Caco-2 (cell line): Measurements from ENCODE around the gene KIF1C. TPM values are rescaled to one million over a fixed set of nuclear protein-coding genes. Genes with fewer than 3 reads are reported as not detected.

Experiments used
- BruUV-seq: library from RNA; stranded (reverse); fragments of 400-500 nt; replicated peaks from 2 replicates; lab custom pipeline; 2021; lab: Mats Ljungman, UMichigan
- CTCF ChIA-PET: fragments of 300-600 bp; sonication (Branson Sonifier 250); formaldehyde crosslinking; loops from one replicate; lab custom pipeline; 2022; ENCODE audit warnings: antibody characterized with exemption; lab: Charles Lee
- POLR2A ChIA-PET: fragments of 300-600 bp; sonication (Branson Sonifier 250); formaldehyde crosslinking; loops from one replicate; lab custom pipeline; 2022; ENCODE audit warnings: antibody characterized with exemption; lab: Charles Lee
- DNase-seq, 2 experiments: peaks; one replicate each; pipeline versions ENCODE4 v3.0.0 to v3.0.0-alpha.2; 2020 to 2022
- H3K27me3 ChIP-seq: replicated peaks from 2 replicates; pipeline ENCODE4 v1.6.0; 2011; ENCODE audit warnings: low read length; ENCODE audit not compliant: control insufficient read depth, insufficient read depth
- H3K36me3 ChIP-seq: 2 replicates; pipeline ENCODE4 v1.5.1; 2011; ENCODE audit warnings: low read length; ENCODE audit not compliant: control insufficient read depth, insufficient read depth
- H3K4me1 ChIP-seq: fragments of 250-450 bp; sonication (Bioruptor Pico); 2 replicates; pipeline ENCODE4 v1.5.1; 2020; ENCODE audit warnings: mild to moderate bottlenecking
- H3K4me3 ChIP-seq: 2 replicates; pipeline ENCODE4 v1.5.1; 2011; ENCODE audit warnings: low read depth, mild to moderate bottlenecking, control low read depth, low read length
- H3K9me3 ChIP-seq: fragments of 250-450 bp; sonication (Bioruptor Pico); 2 replicates; pipeline ENCODE4 v1.5.1; 2020; ENCODE audit warnings: mild to moderate bottlenecking, moderate library complexity
- H3K27ac Mint-ChIP-seq: one replicate; pipeline ENCODE4 v1.8.0; 2022; ENCODE audit warnings: mixed read lengths; ENCODE audit not compliant: unreplicated experiment
- H3K27me3 Mint-ChIP-seq: one replicate; pipeline ENCODE4 v1.8.0; 2022; ENCODE audit warnings: mixed read lengths; ENCODE audit not compliant: insufficient read depth, unreplicated experiment
- H3K36me3 Mint-ChIP-seq: one replicate; pipeline ENCODE4 v1.8.0; 2022; ENCODE audit warnings: mild to moderate bottlenecking, mixed read lengths; ENCODE audit not compliant: insufficient read depth, unreplicated experiment
- H3K4me1 Mint-ChIP-seq: one replicate; pipeline ENCODE4 v1.8.0; 2022; ENCODE audit warnings: low read depth, mixed read lengths; ENCODE audit not compliant: unreplicated experiment
- H3K4me3 Mint-ChIP-seq: one replicate; pipeline ENCODE4 v1.8.0; 2022; ENCODE audit warnings: mild to moderate bottlenecking, moderate library complexity, mixed read lengths; ENCODE audit not compliant: unreplicated experiment
- H3K9me3 Mint-ChIP-seq: one replicate; pipeline ENCODE4 v1.8.0; 2022; ENCODE audit warnings: mixed read lengths; ENCODE audit not compliant: unreplicated experiment
- intact Hi-C: fragments of 100-400 bp; cut with micrococcal nuclease; formaldehyde crosslinking; loops from one replicate; pipeline ENCODE4 v1.10.0; 2022; ENCODE audit not compliant: unreplicated experiment
- total RNA-seq: library from RNA; stranded (reverse); gene quantifications from 2 replicates; pipeline ENCODE4 v1.2.3, GENCODE V29; 2022
- TF ChIP-seq, protein P1 (sequence below), 2 experiments: fragments of 200-600 bp in 1 of 2; IDR thresholded peaks; 1 replicate in 1 of 2; 2 replicates in 1 of 2; pipeline versions ENCODE4 v1.5.1 to v1.8.0; 2011 to 2022; ENCODE audit warnings: antibody characterized with exemption in 1 of 2, control low read depth in 1 of 2, inconsistent platforms in 1 of 2, low read depth in 1 of 2, low read length in 1 of 2, mild to moderate bottlenecking in 1 of 2, moderate library complexity in 1 of 2; ENCODE audit not compliant: insufficient read depth in 1 of 2, severe bottlenecking in 1 of 2, unreplicated experiment in 1 of 2

Gene KIF1C
- total RNA-seq, 1 experiment from 2014 or later: 87.5 TPM

DNA sequence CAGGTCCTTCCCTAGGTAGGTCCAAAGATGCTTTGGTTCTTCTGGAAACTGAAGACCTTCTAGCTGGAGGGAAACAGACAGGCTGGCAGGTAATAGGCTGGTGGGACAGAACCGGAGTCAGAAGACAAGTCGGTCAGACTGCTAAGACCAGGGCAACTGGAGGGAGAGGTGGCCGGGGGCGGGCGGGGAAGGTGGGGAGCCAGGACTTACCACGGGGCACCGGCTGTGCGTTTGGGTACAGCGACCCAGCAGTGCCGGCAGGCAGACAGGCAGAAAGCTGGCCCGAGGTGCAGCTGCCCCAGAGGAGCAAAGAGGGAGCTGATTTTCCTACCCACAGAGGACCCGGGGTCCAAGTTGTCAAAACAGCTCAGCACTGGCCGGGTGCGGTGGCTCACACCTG, 36.9 kb downstream of the KIF1C start:
- no peaks in the 10 kb centered on the region for H3K36me3 Mint-ChIP-seq
- no peak for DNase-seq
- no TSS peak for BruUV-seq
- Histone ChIP-seq H3K36me3 (no peaks in the 10 kb centered on the region), H3K4me3 (no peak overlapping the region), H3K4me1 (no peaks in the 10 kb centered on the region), H3K27me3 (no peaks in the 10 kb centered on the region), H3K9me3 (no peaks in the 10 kb centered on the region)
- no peak overlapping the region for H3K27ac Mint-ChIP-seq
- intact Hi-C loops: no loop called here
- ChIA-PET POLR2A (no interaction called here), CTCF (interaction anchor here (0.6 kb wide), 1 partner anchor 34 kb away, joined by 3 read pairs; no protein-coding TSS in a partner anchor)
- no peaks in the 10 kb centered on the region for H3K27me3 Mint-ChIP-seq
- H3K4me3 Mint-ChIP-seq: no peak overlapping the region
- no peaks in the 10 kb centered on the region for H3K9me3 Mint-ChIP-seq
- TF ChIP-seq, protein P1, sequence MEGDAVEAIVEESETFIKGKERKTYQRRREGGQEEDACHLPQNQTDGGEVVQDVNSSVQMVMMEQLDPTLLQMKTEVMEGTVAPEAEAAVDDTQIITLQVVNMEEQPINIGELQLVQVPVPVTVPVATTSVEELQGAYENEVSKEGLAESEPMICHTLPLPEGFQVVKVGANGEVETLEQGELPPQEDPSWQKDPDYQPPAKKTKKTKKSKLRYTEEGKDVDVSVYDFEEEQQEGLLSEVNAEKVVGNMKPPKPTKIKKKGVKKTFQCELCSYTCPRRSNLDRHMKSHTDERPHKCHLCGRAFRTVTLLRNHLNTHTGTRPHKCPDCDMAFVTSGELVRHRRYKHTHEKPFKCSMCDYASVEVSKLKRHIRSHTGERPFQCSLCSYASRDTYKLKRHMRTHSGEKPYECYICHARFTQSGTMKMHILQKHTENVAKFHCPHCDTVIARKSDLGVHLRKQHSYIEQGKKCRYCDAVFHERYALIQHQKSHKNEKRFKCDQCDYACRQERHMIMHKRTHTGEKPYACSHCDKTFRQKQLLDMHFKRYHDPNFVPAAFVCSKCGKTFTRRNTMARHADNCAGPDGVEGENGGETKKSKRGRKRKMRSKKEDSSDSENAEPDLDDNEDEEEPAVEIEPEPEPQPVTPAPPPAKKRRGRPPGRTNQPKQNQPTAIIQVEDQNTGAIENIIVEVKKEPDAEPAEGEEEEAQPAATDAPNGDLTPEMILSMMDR (IDR thresholded peaks at IDR 0.05; ENCODE audit: insufficient read depth in 1 of 2, low read depth in 1 of 2, low read length in 1 of 2, severe bottlenecking in 1 of 2, unreplicated experiment in 1 of 2): no peak
- H3K4me1 Mint-ChIP-seq: no peaks in the 10 kb centered on the region

DNA sequence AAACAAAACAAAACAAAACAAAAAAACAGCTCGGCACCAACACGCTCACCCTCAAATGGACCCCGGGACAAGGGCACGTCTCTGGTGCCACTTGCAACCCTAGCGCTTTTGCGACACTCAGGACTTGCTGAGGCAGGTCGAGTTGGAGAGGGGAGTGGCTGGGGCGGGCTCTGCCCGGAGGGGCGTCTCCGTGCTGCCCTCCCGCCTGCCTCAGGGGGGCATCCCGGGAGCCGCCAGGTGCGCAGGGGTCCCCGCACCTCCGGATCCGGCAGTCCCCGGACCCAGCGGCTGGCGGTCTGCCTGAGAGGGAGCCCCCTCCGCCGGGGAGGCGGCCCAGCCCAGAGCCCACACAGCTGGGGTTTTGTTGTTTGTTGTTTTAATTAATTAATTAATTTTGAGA, 37.6 kb downstream of the KIF1C start, which contains the start of gene SLC52A1:
Gene SLC52A1, minus strand, starts transcription at position 112 of the 400 bp plus-strand sequence. CDS start 820 bp downstream, outside the sequence.
- no peak for DNase-seq
- H3K27ac Mint-ChIP-seq: no peak within 1 kb of the TSS
- intact Hi-C loops: no loop called here
- no TSS peak for BruUV-seq
- Histone ChIP-seq H3K36me3 (no peaks in the 10 kb centered on the region), H3K4me3 (no peak within 1 kb of the TSS), H3K9me3 (no peaks in the 10 kb centered on the region), H3K4me1 (no peaks in the 10 kb centered on the region), H3K27me3 (no peaks in the 10 kb centered on the region)
- TF ChIP-seq, protein P1 (IDR thresholded peaks at IDR 0.05; ENCODE audit: insufficient read depth in 1 of 2, low read depth in 1 of 2, low read length in 1 of 2, severe bottlenecking in 1 of 2, unreplicated experiment in 1 of 2): no peak
- ChIA-PET POLR2A (interaction anchor here (0.7 kb wide), 1 partner anchor 130 kb away, joined by 3 read pairs; no protein-coding TSS in a partner anchor), CTCF (interaction anchor here (0.6 to 0.7 kb wide), 2 partner anchors 35 to 154 kb away, joined by 3 to 6 read pairs; no protein-coding TSS in a partner anchor)
- H3K27me3 Mint-ChIP-seq: no peaks in the 10 kb centered on the region
- H3K4me3 Mint-ChIP-seq: no peak within 1 kb of the TSS
- H3K4me1 Mint-ChIP-seq: no peaks in the 10 kb centered on the region
- H3K9me3 Mint-ChIP-seq: no peaks in the 10 kb centered on the region
- H3K36me3 Mint-ChIP-seq: no peaks in the 10 kb centered on the region

- TF ChIP-seq, protein P1 (IDR thresholded peaks at IDR 0.05; ENCODE audit: insufficient read depth in 1 of 2, low read depth in 1 of 2, low read length in 1 of 2, severe bottlenecking in 1 of 2, unreplicated experiment in 1 of 2): no peak
- no peaks in the 10 kb centered on the region for H3K4me1 ChIP-seq
Observed at GRCh38 chr17:5042157-5043022, 44.6 kb downstream of the KIF1C start.

More at GRCh38 chr17:5042157-5043022, 44.6 kb downstream of the KIF1C start:
- no peaks in the 10 kb centered on the region for H3K27me3 Mint-ChIP-seq
- DNase-seq: no peak
- H3K4me3 Mint-ChIP-seq: no peak overlapping the region
- POLR2A ChIA-PET: no interaction called here
- Histone ChIP-seq H3K27me3 (no peaks in the 10 kb centered on the region), H3K9me3 (no peaks in the 10 kb centered on the region), H3K4me3 (no peak overlapping the region), H3K36me3 (no peaks in the 10 kb centered on the region)
- intact Hi-C loops: no loop called here
- no TSS peak for BruUV-seq
- H3K36me3 Mint-ChIP-seq: no peaks in the 10 kb centered on the region
- no peaks in the 10 kb centered on the region for H3K4me1 Mint-ChIP-seq
- no peaks in the 10 kb centered on the region for H3K9me3 Mint-ChIP-seq
- CTCF ChIA-PET: interaction anchor here (0.7 kb wide), 1 partner anchor 30 kb away, joined by 4 read pairs; no protein-coding TSS in a partner anchor
- H3K27ac Mint-ChIP-seq: no peak overlapping the region
